Measurements from ENCODE around the gene EFNA4. TPM values are rescaled to one million over a fixed set of nuclear protein-coding genes. Genes with fewer than 3 reads are reported as not detected.

Gene EFNA4
- total RNA-seq, 1 experiment from 2014 or later = 11.8 TPM

DNA sequence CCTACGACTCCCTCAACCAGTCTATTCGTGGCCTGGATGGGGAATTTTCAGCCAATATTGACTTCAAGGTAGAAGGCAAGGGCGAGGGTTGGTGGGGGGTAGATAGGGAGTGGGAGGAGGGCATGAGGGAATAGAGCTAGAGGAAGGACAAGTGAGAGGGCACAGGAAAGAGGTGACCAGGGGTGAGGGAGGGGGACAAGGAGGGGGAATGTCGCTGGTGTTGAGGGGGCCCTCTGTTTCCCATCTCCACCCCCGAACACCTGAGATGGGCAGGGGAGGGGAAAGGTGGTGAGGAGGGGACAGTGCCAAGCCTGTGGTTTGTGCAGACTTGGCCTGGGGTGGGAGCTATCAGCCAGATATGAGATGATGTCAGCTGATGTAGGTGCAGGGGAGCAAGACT is 20.8 kb upstream of the EFNA4 start:
- no CpG with 5 or more reads among the region's 5 CpGs for WGBS (ENCODE audit: extremely low coverage, insufficient read length, low lambda C conversion rate)

More for the DNA sequence above, 20.8 kb upstream of the EFNA4 start:
- H4K5ac ChIP-seq (ENCODE audit: insufficient read length, low read depth, low read length) = no peak overlapping the region
- no peaks in the 10 kb centered on the region; a peak in 1 of 5 replicates for H3K9me3 Mint-ChIP-seq
- H2BK5ac ChIP-seq (ENCODE audit: insufficient read length, low read length) = no peak overlapping the region
- no peak overlapping the region for H3K9ac ChIP-seq (ENCODE audit: extremely low read depth, insufficient read length, low read length)
- no peak overlapping the region for H3T11ph ChIP-seq (ENCODE audit: low read length)
- H2BK20ac ChIP-seq (ENCODE audit: low read depth, low read length, poor library complexity, severe bottlenecking) = no peak overlapping the region
- H3K4me1 ChIP-seq (ENCODE audit: insufficient read depth, low read length) = no peaks in the 10 kb centered on the region
- H3K27ac ChIP-seq (ENCODE audit: insufficient read length, low read depth, low read length) = no peak overlapping the region
- no peak overlapping the region for H3K4me3 Mint-ChIP-seq
- H3K9me3 ChIP-seq (ENCODE audit: control insufficient read depth, low read depth, low read length) = no peaks in the 10 kb centered on the region
- H3K14ac ChIP-seq (ENCODE audit: insufficient read depth, low read length) = no peak overlapping the region
- H4K8ac ChIP-seq (replicated peaks; ENCODE audit: insufficient read length, low read depth, low read length) = no peak overlapping the region
- no peak overlapping the region for H2BK120ac ChIP-seq (ENCODE audit: low read depth, low read length, poor library complexity, severe bottlenecking)
- H3K27me3 Mint-ChIP-seq (ENCODE audit: low read depth) = peaks cover 31% of the 10 kb centered on the region
- H3K23me2 ChIP-seq (ENCODE audit: insufficient read length, low read depth, low read length, poor library complexity, severe bottlenecking) = no peaks in the 10 kb centered on the region
- no peak overlapping the region for H2AFZ ChIP-seq (ENCODE audit: low read length)
- no peaks in the 10 kb centered on the region for H3K79me2 ChIP-seq (ENCODE audit: insufficient read depth, low read length)
- DNase-seq = no peak
- no peak overlapping the region for H2BK15ac ChIP-seq (ENCODE audit: low read depth, low read length)
- H3K36me3 Mint-ChIP-seq (ENCODE audit: insufficient read depth in 1 of 3, low read depth in 3 of 3) = no peaks in the 10 kb centered on the region; a peak in 1 of 7 replicates
- no peaks in the 10 kb centered on the region for H3K79me1 ChIP-seq (ENCODE audit: insufficient read depth, low read depth, low read length, poor library complexity, severe bottlenecking)
- no peak overlapping the region for H3K56ac ChIP-seq (ENCODE audit: insufficient read length, low read depth, low read length)
- no peak overlapping the region for H2AK5ac ChIP-seq (ENCODE audit: insufficient read length, low read length)
- H4K20me1 ChIP-seq (ENCODE audit: control insufficient read depth, insufficient read depth, insufficient read length) = peaks cover 2% of the 10 kb centered on the region
- no peak overlapping the region for H3K27ac Mint-ChIP-seq
- no peak overlapping the region for H3K23ac ChIP-seq (ENCODE audit: insufficient read length, low read depth, low read length)
- no peak overlapping the region for H2BK12ac ChIP-seq (ENCODE audit: insufficient read length, low read depth, low read length)
- H4K91ac ChIP-seq (ENCODE audit: insufficient read length, low read depth, low read length) = no peak overlapping the region
- H3K18ac ChIP-seq (ENCODE audit: insufficient read length, low read depth, low read length) = no peak overlapping the region
- no peak for TF ChIP-seq CTCF (conservative IDR thresholded peaks at IDR 0.05)
- peaks cover 12 to 33% of the 10 kb centered on the region in 2 experiments for H3K4me1 Mint-ChIP-seq
- no peaks in the 10 kb centered on the region for H3K27me3 ChIP-seq (ENCODE audit: insufficient read depth, low read length)
- no peak overlapping the region for H3K4ac ChIP-seq (ENCODE audit: low read depth, low read length)
- no peak overlapping the region for H3K4me2 ChIP-seq (ENCODE audit: insufficient read depth, insufficient read length, low read length)

Data from H9 (cell line).